GM12865 (cell line): ENCODE measurements around the gene LBX1.

ENCODE experiments used
- DNase-seq: peaks from one replicate; pipeline ENCODE4 v3.0.0; 2010; ENCODE audit warnings: low read depth
- H3K4me3 ChIP-seq: 2 replicates; pipeline ENCODE4 v1.5.1; 2011; ENCODE audit warnings: mild to moderate bottlenecking, low read depth, low read length, control low read depth
- TF ChIP-seq, protein P1 (sequence below): IDR thresholded peaks from 2 replicates; pipeline ENCODE4 v1.5.1; 2011; ENCODE audit warnings: low read length, control low read depth, low read depth, inconsistent platforms; ENCODE audit not compliant: insufficient read depth; ENCODE audit errors: missing control alignments

Gene LBX1

DNA sequence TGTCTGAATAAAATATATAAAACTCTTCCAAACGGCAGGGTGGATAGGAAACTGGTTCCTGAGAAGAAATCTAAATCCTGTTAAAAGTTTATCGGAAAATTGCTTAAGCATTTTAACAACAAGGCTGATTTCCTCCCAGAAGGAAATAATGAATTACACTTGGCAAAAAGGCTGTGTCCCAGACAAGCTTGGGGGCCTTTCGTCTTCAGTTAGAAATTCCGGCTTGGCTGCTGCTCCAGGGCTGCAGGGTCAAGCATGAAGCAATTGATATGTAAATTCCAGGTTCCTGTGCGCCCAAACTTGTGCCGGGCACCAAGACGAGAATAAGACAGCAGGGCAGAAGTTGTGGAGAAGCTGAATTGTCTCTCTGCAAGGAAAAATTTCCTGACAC, 38.0 kb upstream of the LBX1 start:
- H3K4me3 ChIP-seq: no peak overlapping the region
- TF ChIP-seq, protein P1, sequence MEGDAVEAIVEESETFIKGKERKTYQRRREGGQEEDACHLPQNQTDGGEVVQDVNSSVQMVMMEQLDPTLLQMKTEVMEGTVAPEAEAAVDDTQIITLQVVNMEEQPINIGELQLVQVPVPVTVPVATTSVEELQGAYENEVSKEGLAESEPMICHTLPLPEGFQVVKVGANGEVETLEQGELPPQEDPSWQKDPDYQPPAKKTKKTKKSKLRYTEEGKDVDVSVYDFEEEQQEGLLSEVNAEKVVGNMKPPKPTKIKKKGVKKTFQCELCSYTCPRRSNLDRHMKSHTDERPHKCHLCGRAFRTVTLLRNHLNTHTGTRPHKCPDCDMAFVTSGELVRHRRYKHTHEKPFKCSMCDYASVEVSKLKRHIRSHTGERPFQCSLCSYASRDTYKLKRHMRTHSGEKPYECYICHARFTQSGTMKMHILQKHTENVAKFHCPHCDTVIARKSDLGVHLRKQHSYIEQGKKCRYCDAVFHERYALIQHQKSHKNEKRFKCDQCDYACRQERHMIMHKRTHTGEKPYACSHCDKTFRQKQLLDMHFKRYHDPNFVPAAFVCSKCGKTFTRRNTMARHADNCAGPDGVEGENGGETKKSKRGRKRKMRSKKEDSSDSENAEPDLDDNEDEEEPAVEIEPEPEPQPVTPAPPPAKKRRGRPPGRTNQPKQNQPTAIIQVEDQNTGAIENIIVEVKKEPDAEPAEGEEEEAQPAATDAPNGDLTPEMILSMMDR: no peak
- no peak for DNase-seq

DNA sequence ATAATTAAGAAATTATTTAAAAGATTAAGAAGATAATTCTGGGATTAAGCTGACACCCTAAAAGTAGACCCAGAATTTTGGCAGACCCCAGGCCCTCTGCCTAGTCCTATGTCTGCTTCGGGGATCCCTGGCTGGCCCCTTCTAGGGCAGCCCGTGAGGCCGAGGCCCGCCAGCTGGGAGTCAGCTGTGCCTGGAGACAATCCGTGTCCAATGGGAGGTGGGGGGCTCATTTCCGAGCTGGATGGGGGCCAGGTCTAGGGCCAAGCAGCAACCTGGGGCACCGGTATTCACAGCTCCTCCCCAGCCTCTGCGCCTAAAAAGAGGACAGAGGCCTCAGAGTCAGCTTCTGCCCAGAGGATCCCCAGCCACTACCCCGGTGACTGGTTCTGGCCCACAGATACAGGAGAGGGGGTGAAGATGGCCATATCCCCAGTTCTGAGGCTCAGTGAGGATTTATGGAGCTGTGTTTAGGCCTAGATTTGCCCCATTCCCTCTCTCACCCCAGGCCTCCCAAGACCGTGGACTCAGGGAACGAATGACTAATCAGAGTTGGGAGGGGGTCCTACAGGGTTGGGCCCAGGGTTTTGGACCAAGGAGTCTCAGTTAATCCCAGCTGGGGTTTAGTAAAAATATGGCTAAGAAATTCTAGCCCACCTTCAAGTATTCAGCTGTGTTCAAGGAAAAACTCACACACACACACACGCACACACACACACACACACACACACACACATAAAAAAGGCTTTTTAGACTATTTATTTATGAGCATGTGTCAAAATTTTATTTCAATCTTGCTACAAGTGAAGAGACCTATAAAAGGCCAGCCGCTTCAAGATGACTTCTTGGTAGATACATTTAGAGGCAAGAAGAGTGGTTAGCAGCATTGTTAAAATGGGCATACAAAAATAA, 37.4 kb upstream of the LBX1 start:
- no peak for DNase-seq
- TF ChIP-seq, protein P1: no peak
- H3K4me3 ChIP-seq: no peak overlapping the region

DNA sequence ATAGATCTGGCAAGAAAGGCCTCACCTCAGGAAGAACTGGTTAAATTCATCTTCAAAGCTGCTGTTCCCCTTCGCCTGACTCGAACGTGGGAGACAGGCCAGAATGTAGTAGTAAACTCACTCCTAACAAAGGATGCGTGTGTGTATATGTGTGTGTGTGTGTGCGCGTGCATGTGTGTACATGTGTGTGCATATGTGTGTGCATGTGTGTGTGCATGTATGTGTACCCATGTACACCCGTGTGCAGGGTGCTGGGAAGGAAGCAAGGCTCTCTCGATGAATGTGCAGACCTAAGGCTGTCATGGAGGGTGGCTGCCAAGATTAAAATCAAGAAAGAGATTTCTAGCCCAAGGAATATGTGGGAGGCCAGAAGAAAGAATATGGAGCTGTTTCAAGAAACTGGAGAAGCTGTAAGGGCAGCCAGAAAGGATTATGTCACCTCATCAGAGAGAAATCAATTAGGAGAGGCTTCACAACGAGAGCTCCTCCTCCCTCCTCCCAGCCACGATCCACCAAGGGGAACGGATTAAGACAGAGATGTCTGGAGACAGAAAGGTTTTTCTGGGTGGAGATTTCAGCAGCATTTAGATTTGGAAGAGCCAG, 34.0 kb upstream of the LBX1 start:
- TF ChIP-seq, protein P1: no peak
- H3K4me3 ChIP-seq: no peak overlapping the region

DNA sequence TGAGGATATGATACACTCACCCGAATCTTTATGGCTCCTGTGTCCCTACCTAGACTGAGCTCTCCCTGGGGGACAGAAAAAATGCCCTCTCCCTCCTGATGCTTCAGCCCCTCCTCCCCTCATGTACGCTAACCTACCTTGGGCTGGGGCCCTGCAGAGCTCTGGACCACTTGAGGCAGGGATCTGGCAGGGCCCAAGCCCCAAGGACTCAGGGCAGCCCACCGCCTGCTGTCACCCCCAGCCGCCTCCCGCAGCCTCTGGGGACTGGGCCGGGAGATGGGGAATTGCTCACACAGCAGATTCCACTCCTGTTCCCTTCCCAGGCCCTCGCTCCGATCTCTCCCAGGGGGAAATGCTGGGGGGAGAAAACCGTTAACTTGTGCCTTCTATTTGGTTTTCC, 32.9 kb upstream of the LBX1 start:
- TF ChIP-seq, protein P1: no peak
- no peak for DNase-seq
- no peak overlapping the region for H3K4me3 ChIP-seq

More for the DNA sequence above, 34.0 kb upstream of the LBX1 start:
- no peak for DNase-seq

DNA sequence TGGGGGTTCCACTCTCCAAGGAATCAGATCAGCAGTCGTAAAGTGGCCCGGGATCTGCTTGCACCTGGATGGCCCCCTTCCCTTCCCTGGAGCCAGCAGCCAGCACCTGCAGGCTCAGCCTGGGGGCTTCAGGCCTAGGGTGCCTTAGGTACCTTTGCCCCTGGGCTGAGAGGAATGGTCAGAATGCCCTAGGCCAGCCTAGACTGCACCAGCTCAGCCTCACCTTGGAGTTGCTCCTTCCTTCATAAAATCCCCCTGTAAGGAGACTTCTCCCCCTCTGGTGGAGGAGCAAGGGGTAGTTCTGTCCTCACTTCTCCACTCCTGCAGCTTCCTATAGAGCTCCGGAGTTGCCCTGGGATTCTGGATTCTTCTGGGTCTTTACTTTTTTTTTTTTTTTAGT, 32.4 kb upstream of the LBX1 start:
- DNase-seq: no peak
- TF ChIP-seq, protein P1: no peak

DNA sequence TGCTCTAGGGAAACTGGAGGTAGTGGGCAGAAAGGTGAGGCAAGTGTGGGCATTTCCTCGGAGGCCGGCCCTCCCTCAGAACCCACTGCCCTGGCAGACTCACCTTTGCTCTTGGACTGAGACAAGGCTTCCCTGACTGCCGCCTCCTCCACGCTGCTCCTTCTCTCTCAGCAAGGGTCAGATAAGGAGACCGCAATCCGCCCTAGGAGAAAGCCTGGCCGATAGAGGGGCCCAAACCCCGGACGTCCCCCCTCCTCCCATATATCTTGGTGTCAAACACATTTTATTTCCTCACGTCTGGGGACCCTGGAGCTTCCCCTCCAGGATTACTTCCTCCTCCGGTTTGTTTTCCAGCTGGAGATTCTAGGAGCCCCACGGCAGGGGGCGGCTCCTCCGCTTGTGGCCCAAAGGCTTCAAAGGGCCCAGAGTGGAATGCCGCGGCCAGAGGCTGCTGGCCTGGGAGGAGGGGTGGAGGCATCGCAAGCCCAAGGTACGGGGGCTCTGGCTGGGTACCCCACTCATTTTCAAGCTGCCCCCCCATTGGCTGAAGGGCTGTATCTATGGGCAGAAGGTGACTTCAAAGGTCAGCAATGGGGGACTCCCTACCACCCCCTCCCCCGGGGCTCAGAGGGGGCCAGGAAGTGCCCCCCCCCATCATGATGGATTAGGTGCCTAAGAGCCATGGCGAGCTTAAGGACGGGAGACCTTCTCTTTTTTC, 31.7 kb upstream of the LBX1 start:
- DNase-seq: no peak
- TF ChIP-seq, protein P1: no peak

More for the DNA sequence above, 32.4 kb upstream of the LBX1 start:
- no peak overlapping the region for H3K4me3 ChIP-seq

More for the DNA sequence above, 31.7 kb upstream of the LBX1 start:
- no peak overlapping the region for H3K4me3 ChIP-seq
